ENCODE data around the gene IFNL3.

DNA sequence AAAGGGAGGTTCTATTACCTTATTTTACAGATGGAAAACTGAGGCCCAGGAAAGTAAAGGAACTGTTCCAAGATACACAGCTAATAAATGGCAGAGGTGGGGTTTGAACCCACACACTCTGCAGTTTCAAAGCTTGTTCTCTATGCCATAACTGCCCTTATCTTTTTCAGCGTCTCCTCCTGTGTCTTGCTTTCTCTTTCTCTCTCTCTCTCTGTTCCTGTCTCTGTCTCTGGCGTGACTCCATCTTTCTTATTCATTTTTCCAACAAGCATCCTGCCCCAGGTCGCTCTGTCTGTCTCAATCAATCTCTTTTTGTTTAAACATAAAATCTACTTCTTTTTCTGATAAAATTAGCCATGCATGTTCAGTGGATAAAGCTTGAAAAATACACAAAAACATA is 7.0 kb upstream of the IFNL3 start:
- TF ChIP-seq, protein P1, sequence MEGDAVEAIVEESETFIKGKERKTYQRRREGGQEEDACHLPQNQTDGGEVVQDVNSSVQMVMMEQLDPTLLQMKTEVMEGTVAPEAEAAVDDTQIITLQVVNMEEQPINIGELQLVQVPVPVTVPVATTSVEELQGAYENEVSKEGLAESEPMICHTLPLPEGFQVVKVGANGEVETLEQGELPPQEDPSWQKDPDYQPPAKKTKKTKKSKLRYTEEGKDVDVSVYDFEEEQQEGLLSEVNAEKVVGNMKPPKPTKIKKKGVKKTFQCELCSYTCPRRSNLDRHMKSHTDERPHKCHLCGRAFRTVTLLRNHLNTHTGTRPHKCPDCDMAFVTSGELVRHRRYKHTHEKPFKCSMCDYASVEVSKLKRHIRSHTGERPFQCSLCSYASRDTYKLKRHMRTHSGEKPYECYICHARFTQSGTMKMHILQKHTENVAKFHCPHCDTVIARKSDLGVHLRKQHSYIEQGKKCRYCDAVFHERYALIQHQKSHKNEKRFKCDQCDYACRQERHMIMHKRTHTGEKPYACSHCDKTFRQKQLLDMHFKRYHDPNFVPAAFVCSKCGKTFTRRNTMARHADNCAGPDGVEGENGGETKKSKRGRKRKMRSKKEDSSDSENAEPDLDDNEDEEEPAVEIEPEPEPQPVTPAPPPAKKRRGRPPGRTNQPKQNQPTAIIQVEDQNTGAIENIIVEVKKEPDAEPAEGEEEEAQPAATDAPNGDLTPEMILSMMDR (IDR thresholded peaks at IDR 0.05) = no peak
- no peak for TF ChIP-seq ZFX (IDR thresholded peaks at IDR 0.05; ENCODE audit: borderline replicate concordance)

Measured in 22Rv1 (cell line).